Measurements from ENCODE around the gene PPP1R17. TPM values are rescaled to one million over a fixed set of nuclear protein-coding genes. Genes with fewer than 3 reads are reported as not detected.
A peak's percentile ranks its signal among the peaks of the same experiment; 100 is the strongest.

PPP1R17 gene
- total RNA-seq, 2 donors from 2014 or later, result 0.44 TPM; not detected in 1

DNA sequence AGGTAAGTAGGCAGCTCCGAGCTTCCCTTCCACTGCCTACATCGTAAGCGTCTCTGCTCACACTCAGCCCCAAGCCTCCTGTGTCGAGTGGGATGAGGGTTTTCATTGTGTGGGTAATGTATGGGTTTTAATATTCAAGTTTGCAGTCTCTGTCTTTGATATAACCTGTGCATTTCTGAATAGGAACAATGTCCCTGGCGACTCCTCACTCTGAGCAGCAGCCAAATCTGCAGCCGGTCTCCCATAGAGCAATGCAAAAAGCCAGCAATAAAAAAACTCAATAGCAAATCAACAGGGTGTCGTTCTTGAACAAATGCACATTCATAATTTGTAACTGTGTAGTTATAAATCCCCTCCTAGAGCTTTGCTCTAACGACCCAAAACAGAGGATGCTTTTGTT, 33.4 kb downstream of the PPP1R17 start:
- H3K4me3 ChIP-seq (ENCODE audit: low read length), result no peak overlapping the region
- peaks cover 3% of the 10 kb centered on the region for H3K27me3 Mint-ChIP-seq (ENCODE audit: insufficient read depth)
- TF ChIP-seq, protein P1, sequence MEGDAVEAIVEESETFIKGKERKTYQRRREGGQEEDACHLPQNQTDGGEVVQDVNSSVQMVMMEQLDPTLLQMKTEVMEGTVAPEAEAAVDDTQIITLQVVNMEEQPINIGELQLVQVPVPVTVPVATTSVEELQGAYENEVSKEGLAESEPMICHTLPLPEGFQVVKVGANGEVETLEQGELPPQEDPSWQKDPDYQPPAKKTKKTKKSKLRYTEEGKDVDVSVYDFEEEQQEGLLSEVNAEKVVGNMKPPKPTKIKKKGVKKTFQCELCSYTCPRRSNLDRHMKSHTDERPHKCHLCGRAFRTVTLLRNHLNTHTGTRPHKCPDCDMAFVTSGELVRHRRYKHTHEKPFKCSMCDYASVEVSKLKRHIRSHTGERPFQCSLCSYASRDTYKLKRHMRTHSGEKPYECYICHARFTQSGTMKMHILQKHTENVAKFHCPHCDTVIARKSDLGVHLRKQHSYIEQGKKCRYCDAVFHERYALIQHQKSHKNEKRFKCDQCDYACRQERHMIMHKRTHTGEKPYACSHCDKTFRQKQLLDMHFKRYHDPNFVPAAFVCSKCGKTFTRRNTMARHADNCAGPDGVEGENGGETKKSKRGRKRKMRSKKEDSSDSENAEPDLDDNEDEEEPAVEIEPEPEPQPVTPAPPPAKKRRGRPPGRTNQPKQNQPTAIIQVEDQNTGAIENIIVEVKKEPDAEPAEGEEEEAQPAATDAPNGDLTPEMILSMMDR (conservative IDR thresholded peaks at IDR 0.05), result no peak
- no peaks in the 10 kb centered on the region for H3K27me3 ChIP-seq (ENCODE audit: control insufficient read depth, insufficient read depth, low read length, poor library complexity, severe bottlenecking)
- no peaks in the 10 kb centered on the region for H3K36me3 ChIP-seq (ENCODE audit: control insufficient read depth, insufficient read depth, low read length)
- H3K27ac Mint-ChIP-seq, result no peak overlapping the region
- H3K36me3 Mint-ChIP-seq (ENCODE audit: low read depth), result no peaks in the 10 kb centered on the region
- no peak overlapping the region for H3K4me3 Mint-ChIP-seq
- H3K9ac ChIP-seq (ENCODE audit: extremely low read depth, low read length, poor library complexity, severe bottlenecking), result no peak overlapping the region
- H3K27ac ChIP-seq (ENCODE audit: low read depth, low read length), result no peak overlapping the region
- no peak for DNase-seq
- H3K9me3 ChIP-seq (ENCODE audit: control insufficient read depth, low read length), result no peaks in the 10 kb centered on the region
- H3K4me1 ChIP-seq (ENCODE audit: control insufficient read depth, insufficient read depth, low read length), result no peaks in the 10 kb centered on the region
- no peaks in the 10 kb centered on the region for H3K4me1 Mint-ChIP-seq
- WGBS, 2 experiments (ENCODE audit: insufficient coverage in 1 of 2, insufficient read length in 1 of 2), result 90% methylated on average over 2 to 8 of the region's 8 CpGs
- H3K9me3 Mint-ChIP-seq, result no peaks in the 10 kb centered on the region

DNA sequence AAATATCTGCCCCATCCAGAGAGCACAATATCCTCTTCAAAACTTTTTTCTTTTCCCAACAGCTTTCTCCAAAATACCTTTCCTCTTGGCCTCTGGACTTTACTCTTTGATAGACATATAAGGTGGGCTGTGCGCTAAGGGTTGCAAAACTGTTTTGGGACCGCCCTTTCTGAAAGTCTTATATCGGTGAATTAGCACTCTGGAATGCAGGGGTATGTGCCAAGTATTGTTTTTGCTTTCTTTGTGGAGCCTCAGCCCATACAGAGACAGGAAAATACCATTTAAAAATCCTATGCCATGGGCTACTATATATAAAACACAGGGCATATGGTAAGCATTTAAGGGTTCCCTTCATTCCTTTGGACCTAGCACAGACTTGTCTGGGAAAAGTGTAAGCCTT, 37.7 kb downstream of the PPP1R17 start:
- 92 to 100% methylated on average over 1 to 3 of the region's 3 CpGs for WGBS, 2 experiments (ENCODE audit: insufficient coverage in 1 of 2, insufficient read length in 1 of 2)
- Histone ChIP-seq H3K4me3 (ENCODE audit: low read length) (no peak overlapping the region), H3K27ac (ENCODE audit: low read depth, low read length) (no peak overlapping the region), H3K9ac (ENCODE audit: extremely low read depth, low read length, poor library complexity, severe bottlenecking) (no peak overlapping the region), H3K36me3 (ENCODE audit: control insufficient read depth, insufficient read depth, low read length) (no peaks in the 10 kb centered on the region), H3K27me3 (ENCODE audit: control insufficient read depth, insufficient read depth, low read length, poor library complexity, severe bottlenecking) (no peaks in the 10 kb centered on the region), H3K4me1 (ENCODE audit: control insufficient read depth, insufficient read depth, low read length) (no peaks in the 10 kb centered on the region), H3K9me3 (ENCODE audit: control insufficient read depth, low read length) (no peaks in the 10 kb centered on the region)
- H3K27ac Mint-ChIP-seq, result no peak overlapping the region
- no peak overlapping the region for H3K4me3 Mint-ChIP-seq
- H3K27me3 Mint-ChIP-seq (ENCODE audit: insufficient read depth), result no peaks in the 10 kb centered on the region
- no peaks in the 10 kb centered on the region for H3K9me3 Mint-ChIP-seq
- no peaks in the 10 kb centered on the region for H3K36me3 Mint-ChIP-seq (ENCODE audit: low read depth)
- TF ChIP-seq, protein P1 (conservative IDR thresholded peaks at IDR 0.05), result no peak
- no peaks in the 10 kb centered on the region for H3K4me1 Mint-ChIP-seq
- DNase-seq, result no peak

DNA sequence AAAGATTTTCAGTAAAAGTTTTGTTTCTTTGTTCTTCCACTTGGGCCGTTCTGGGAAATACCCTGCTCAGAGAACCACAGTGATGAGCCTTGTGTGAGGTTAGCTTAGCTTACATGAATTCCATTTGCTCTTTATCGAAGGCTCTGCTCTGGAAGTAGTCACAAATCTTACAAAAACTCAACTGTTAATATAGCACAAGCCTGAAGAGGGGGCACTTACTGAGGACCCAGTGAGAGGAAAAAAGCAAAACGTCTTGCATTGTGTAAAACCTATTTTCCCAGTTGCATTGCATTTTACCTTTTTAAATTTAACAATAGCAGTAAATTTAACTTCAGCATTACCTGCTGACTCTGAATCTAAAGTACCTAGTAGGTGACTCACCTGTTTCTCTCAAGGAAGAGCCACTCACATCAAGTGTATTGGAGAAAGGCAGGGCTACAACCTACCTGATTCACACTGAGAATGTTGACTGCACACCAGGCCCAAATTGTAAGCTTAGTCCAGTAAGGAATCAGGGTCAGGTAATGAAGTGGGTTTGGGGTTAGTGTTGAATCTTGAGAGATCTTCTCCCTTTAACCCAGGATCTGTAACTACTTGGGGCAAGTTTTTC, 42.3 kb downstream of the PPP1R17 start:
- H3K4me3 ChIP-seq (ENCODE audit: low read length), result no peak overlapping the region
- Mint-ChIP-seq H3K4me1 (no peaks in the 10 kb centered on the region), H3K27ac (no peak overlapping the region), H3K4me3 (no peak overlapping the region), H3K36me3 (ENCODE audit: low read depth) (no peaks in the 10 kb centered on the region), H3K27me3 (ENCODE audit: insufficient read depth) (no peaks in the 10 kb centered on the region), H3K9me3 (no peaks in the 10 kb centered on the region)
- H3K9me3 ChIP-seq (ENCODE audit: control insufficient read depth, low read length), result no peaks in the 10 kb centered on the region
- no peak overlapping the region for H3K27ac ChIP-seq (ENCODE audit: low read depth, low read length)
- H3K9ac ChIP-seq (ENCODE audit: extremely low read depth, low read length, poor library complexity, severe bottlenecking), result no peak overlapping the region
- 62 to 80% methylated on average over 3 of the region's 3 CpGs for WGBS, 2 experiments (ENCODE audit: insufficient coverage in 1 of 2, insufficient read length in 1 of 2)
- H3K27me3 ChIP-seq (ENCODE audit: control insufficient read depth, insufficient read depth, low read length, poor library complexity, severe bottlenecking), result no peaks in the 10 kb centered on the region
- TF ChIP-seq, protein P1 (conservative IDR thresholded peaks at IDR 0.05), result peak; percentile 68
- no peaks in the 10 kb centered on the region for H3K4me1 ChIP-seq (ENCODE audit: control insufficient read depth, insufficient read depth, low read length)
- no peaks in the 10 kb centered on the region for H3K36me3 ChIP-seq (ENCODE audit: control insufficient read depth, insufficient read depth, low read length)
- DNase-seq, result no peak
